Right forelimb (tissue), 1 donor: ENCODE data around the gene PLA2G2D.

Experiments used
- DNase-seq: peaks from one replicate; pipeline ENCODE4 v3.0.0-alpha.2; 2018

The PLA2G2D gene

DNA sequence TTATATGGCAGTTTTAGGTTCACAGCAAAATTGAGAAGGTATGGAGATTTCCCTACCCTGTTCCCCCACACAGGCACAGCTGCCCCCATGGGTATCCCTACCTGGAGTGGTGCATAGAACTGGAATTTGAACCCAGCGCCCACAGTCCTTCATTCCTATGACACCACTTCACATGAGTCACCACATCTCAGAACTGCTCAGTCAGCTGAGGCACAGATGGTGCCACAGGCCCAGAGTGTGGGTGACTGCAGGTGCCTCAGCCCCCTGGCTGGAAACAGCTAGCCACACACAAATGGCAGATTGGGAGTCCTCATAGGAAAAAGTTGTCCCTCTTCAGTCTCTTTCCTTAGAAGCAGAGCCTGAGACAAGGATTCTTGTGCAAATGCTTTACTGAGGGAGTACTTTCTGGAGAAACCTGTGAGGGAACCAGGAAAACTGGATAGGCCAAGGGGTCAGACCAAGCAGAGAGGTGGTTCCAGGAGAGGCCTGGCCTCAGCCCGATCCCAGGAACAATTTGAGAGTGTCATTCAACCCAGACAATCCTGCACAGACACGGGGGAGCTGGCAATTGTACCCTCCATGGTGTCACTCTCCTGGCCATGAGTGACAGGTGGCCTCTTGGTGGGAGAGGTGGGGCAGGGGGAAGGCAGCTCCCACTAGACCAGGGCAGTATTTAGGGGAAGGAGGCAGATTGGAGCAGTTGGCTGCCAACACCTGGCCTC lies 6.9 kb downstream of the PLA2G2D start:
- DNase-seq, result no peak

DNA sequence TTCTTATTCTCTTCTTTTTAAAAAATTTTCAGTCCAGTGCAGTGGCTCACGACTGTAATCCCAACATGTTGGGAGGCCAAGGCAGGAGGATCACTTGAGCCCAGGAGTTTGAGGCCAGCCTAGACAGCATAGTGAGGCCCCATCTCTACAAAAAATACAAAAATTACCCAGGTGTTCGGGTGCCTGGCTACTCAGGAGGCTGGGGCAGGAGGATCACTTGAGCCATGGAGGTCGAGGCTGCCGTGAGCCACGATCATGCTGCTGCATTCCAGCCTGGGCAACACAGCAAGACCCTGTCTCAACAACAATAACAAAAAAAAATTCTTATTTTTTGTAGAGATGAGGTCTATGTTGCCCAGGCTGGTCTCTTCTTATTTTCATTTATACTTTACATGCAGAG lies 7.9 kb downstream of the PLA2G2D start:
- DNase-seq, result no peak

DNA sequence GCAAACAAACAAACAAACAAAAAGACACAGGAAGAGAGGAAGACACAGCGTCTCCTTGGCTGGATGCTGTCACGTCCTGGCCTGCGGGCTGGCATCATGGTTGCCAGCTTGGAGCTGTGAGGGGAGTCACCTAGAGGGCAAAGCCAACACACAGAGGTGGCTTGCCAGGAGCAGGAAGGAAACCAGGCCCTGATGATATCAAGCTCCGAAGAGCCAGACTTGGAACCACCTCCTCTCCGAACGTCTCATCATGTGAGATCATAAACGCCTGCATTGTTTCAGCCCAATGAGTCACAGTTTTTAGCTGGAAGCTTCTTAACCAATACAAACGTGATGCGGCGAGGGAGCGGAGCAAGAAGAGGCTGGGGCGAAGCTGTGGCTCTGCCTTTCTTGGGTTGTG lies 8.7 kb downstream of the PLA2G2D start:
- DNase-seq, result no peak

DNA sequence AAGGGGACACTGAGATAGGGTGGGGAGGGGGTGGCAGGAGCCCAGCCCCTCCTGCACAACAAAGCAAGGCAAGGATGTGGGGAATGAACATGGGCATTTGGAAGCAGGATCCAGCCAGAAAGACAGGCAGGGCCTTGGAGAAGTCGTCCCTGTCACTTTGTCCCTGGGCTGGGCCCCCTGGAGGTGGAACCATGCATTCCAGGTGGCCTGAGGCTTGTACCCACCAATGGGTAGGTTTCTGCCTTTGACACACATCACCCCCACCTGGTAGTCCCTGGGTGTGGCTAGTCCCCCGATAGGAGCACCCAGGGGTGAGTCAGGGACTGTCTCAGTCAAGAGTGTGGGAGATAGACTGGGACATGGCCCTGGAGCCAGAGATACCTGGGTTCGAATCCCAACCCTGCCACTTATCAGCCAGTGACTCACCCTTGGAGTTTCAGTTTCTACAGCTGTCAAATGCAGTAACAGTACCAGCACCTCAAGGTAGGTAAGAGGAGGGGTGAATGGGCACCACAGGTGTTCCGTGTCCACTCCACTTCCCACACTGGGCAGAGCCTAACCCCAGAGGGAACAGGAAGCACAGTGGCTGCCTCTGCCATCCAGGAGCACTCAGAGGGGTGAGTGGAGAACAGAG lies 10.0 kb downstream of the PLA2G2D start:
- DNase-seq, result no peak

DNA sequence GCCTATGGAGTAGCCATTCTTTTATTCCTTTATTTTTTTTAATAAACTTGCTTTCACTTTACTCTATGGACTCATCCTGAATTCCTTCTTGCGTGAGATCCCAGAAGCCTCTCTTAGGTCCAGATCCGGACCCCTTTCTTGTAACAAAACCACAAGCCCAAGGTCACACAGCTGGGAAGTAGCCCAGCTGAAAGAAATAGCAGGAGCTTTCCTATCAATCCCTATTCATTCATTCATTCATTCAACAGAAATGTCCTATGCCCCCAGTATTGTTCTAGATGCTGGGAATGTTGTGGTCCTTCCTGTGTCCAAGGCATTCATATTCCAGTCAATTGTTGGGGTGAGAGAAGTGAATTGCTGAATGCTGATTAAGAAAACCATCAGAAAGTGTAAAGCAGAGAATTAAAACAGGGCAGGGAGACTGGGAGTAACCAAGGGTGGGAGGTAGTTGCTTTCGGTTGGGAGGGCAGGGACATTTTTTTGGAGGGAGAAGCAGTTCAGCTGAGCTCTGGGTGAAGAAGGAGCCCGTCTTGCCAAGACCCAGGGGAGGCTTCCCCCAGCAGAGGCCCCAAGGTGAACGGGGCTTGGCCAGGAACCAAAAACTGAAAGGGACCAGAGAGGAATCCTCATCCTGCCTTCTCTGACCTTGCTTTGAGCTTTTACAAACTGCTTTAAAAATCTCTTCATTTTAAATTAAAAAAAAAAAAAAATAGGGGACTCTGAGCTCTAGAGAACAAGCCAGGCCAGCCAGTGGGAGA lies 10.8 kb downstream of the PLA2G2D start:
- DNase-seq, result no peak

DNA sequence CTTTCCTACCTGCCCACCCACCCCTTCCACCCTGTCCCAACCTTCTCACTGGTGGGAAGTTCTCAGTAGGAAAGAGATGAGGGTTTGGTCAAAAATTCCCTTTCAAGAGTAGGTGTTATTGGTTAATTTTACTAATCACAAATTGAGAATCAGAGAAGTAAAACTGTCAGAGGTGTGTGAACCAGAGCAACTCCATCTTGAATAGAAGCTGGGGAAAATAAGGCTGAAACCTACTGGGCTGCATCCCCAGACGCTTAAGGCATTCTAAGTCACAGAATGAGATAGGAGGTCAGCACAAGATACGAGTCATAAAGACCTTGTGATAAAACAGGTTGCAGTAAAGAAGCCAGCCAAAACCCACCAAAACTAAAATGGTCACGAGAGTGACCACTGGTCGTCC lies 11.5 kb downstream of the PLA2G2D start:
- DNase-seq, result no peak

DNA sequence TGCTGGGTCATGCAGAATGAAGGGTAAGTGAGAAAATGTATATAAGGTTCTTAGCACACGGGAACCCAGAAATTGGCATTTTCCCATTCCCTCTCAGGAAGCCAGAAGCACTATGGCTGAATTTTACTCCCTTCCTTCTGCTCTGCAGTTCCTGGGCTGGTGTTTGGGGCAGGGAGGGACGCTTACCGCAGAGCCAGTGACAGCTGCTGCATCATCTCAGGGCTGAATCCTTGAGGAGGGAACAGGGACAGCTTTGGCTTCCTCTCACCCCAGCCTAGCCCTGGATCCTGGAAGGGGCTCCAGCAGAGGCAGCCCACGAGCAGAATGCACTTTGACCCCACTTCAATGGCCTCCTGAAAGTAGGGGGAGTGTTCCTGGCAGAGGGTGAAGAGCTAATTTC lies 12.0 kb downstream of the PLA2G2D start:
- no peak for DNase-seq

DNA sequence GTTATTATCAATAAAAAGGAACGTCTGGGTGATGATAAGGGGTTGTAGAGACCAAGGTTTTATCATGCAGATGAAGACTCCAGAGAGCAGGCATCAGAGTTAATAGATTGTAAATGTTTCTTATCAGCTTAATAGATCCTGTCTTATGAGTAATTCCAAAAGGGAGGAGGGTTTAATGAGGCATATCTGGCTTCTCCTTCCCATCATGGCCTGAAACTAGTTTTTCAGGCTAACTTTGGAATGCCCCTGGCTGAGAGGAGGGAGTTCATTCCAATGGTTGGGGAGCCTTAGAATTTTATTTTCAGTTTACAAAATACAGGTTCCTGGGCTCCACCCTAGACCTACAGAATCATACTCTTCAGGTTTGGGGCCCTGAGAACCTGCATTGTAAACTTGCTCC lies 13.5 kb downstream of the PLA2G2D start:
- no peak for DNase-seq

DNA sequence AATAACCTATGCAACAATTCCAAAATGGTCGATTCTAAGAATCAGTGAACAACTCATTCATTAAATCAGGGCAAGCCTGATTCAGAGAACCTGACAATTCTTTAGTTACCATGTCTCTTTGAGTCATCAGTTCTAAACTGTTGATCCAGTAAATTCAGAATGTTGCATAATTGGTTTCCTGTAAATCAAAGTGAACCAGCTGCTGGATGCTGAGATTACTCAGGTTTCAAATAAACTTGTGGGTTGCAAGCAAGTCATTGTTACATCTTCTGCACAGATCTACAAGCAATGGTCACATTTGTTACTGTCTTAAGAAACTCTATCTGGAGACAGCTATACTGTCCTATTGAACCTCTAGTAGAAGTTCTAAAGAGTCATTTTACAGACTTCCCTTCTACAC lies 16.5 kb downstream of the PLA2G2D start:
- no peak for DNase-seq

DNA sequence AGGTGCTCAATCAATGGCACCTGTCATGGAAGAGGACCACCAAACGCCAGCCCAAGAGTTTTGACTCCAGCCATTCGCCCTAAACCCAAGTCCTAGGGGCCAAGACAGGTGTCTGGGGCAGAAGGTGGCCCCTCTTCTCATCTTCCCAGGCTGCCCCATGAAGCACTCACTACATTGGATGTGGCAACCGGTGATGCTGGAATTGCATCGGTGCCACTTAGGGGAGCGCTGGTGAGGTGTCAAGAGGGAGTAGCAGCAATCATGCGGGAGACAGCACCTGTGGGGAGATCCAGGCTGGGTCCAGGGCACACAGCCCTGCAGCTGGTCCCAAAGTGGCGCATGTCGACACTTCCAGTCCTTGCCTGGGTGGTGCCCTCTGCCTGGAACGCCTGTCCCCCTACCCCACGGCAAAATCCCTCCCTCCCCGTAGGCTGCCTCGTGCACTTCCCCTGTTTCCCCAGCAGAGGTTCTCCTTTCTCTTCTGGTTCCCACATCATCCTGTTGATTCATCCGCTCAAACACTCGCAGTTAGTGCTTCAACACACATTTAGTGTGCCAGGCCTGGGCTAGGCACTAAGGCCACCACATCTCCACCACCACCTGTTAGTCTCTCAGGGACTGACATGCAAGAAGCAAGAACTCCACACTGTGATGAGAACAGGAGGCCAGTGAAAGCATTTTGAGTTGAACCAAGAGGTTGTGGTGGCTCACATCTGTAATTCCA lies 18.5 kb downstream of the PLA2G2D start:
- no peak for DNase-seq

DNA sequence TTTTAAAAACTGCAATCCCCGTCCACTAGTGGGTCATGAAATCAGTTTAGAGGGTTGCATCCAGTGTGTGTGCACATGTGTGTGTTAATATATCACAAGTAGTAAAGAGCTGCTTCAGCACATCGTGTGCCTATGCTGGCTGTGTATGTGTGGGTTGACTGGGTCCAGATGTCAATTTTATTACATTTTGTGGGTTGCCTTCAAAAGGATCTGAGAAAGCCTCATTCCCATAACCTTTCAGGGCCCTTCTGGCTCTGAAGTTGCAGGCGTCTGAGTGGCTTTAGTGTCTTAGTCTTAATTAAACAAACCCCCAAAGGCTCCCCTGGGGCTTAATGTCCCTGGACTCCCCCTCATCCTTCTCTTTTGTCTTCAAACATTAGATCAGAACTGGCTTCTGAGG lies 19.8 kb downstream of the PLA2G2D start:
- DNase-seq, result no peak

DNA sequence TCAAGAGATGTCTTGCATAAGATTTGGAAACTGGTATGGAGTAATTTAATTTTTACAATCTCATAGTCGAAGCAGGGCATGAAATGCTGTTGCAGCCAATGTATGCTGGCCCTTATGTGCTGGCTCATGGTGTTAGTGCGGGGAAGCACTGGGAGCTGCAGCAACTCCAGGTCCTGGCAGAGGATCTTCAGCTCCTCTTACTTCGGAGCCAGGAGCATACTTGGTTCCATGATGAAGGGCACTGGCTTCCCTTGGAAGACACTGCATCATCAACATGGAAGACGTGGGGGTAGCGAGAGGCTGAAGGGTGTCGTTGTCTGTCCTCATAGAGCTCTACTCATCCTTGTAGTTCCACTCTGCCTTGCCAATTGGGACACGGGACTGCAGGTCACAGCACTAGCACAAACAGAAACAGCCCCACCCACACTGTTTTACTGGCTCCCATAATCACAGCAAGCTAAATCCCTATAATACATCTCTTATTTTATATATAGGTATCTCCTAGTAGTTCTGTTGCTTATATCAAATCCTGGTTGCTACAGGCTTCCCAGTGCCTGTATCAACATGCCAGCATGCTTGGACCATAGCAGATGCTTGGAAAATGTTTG lies 22.4 kb downstream of the PLA2G2D start:
- DNase-seq, result no peak

DNA sequence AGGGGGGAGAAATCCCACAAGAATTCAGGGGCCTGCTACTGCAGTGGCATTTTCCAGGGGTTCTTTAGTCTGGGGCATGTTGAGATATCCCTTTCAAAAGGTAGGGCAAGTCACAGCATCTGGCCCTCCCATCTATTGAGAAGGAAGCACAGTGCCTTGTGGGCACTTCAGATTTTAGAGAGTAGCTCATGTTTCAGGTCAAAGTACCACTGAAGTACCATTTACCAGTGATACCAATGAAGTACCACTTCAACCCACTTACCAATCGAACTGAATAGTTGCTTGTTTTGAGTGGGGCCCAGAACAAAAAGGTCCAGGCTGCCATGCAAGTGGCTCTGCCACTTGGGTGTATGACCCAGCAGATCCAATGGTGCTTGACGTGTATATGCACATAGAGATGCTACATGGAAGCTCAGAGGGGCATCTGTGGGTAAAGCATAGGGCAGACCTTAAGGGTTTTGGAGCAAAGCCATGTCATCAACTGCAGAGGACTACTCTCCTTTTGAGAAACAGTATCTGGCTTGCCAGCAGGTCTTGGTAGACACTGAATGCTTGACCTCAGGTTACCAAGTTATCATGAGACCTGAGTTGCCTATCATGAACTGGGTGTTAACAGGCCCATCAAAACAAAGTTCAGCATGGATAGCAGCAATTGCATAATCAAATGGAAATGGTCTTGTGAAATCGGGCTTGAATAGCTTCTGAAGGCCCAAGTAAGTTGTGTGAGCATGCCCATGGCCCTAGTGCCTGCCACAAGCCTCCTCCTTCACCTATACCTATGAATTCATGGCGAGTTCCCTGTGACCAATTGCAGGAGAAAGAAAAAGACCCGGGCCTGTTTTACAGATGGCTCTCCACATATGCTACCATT lies 23.5 kb downstream of the PLA2G2D start:
- DNase-seq, result no peak

DNA sequence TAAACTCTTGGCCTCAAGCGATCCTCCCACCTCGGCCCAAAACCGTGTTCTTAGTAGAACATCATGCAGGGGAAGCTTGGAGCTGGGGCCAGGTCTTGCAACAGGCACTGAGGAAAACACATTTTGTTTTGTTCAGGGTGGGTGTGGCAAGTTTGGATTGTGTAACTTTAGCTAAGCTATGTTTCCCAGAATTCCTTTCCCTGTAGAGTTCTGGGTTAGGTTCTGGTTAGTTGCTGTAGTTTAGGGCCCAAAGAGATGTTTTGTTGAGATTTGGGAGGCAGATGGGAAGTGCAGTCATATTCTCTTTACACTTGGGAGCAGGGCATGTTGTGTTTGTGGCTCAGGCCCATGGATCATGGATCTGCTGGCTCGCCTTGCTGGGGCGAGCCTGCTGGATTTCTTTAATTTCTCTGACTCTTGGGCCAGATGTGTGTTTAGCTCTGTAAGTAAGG lies 25.4 kb downstream of the PLA2G2D start:
- DNase-seq, result no peak

DNA sequence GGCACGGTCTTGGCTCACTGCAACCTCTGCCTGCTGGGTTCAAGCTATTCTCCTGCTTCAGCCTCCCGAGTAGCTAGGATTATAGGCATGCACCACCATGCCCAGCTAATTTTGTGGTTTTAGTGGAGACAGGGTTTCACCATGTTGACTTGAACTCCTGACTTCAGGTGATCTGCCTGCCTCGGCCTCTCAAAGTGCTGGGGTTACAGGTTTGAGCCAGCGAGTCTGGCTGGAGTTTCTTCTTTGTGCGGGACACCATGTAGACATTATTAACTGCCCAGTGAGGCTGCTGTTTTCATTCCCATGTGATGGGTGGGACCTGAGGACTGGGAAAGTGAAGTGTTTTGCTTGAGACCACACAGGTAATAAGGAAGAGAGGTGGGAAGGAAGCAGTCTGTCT lies 26.0 kb downstream of the PLA2G2D start:
- DNase-seq, result no peak

DNA sequence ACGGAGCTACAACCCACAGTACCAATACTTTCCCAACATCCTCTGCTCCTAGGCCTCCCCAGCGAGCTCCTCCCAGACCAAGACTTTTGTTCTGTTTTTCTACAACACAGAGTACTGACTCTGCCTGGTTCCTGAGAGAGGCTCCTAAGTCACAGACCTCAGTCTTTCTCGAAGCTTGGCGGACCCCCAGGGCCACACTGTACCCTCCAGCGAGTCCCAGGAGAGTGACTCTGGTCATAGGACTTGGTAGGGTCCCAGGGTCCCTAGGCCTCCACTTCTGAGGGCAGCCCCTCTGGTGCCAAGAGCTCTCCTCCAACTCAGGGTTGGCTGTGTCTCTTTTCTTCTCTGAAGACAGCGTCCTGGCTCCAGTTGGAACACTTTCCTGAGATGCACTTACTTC lies 28.7 kb downstream of the PLA2G2D start:
- DNase-seq, result no peak

DNA sequence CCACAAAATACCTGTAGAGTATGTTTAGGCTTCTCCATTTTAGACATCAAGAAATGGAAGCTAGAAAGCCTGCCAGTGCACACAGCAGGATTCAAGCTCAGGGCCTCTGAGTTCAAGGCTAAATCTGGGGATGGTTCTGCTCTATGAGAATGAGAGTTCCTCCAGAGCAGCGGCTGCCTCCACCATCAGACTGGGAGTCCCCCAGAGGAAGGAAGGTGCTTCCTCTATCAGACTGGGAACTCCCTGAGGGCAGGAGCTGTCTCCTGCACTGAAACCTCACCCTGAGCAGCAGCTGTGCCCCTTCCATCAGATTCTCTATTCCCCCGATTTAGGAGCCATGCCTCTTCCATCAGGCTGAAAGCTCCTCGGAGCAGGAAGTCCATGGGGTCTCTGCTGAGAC lies 29.2 kb downstream of the PLA2G2D start:
- DNase-seq, result no peak

DNA sequence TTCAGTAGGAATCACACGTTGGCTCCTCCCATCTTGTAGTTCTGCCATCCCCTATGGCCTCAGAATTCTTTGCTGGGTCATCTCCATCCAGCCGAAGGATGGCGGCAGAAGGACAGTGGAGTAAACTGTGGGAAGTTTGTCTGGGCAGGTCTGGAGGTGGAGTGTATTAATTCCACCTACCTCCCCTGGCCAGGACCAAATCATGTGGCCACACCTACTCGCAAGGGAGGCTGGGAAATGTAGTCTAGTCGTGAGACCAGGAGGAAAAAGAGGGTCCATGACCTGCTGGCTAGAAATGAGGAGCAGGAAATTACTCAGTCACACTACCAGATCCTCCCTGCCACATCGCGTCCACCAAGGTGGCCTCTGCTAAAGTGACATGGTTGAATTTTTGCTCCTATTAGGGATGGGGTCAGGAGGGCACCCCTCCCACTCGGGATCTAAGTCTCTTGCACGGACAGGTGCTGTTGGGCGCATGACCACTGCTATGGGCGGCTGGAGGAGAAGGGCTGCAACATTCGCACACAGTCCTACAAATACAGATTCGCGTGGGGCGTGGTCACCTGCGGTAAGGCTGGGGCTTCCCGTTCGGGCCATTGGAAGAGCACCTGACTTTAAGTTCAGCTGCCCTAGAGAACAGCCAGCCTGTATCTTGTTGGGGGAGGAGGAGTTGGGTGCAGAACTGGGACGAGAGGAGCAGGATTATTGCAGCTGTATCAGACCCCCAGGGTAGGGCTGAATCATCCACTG lies 29.8 kb downstream of the PLA2G2D start:
- no peak for DNase-seq

DNA sequence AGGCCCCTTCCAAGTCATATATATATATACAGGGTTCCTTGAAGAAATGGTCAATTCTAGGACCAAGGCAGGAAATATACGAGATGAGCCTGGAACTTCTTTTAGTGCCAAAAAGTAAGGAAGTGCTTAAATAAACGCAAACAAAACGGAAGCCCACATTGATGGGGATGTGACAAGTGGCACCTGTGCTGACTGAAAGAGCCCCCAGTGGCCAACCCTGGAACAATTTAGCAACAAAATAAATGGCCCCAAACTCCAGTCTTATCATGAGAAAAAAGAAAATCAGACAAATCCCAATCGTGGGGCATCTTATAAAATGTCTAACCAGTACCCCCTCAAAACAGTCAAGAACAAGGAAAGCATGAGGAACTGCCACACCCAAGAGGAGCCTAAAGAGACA lies 31.7 kb downstream of the PLA2G2D start:
- DNase-seq, result no peak

DNA sequence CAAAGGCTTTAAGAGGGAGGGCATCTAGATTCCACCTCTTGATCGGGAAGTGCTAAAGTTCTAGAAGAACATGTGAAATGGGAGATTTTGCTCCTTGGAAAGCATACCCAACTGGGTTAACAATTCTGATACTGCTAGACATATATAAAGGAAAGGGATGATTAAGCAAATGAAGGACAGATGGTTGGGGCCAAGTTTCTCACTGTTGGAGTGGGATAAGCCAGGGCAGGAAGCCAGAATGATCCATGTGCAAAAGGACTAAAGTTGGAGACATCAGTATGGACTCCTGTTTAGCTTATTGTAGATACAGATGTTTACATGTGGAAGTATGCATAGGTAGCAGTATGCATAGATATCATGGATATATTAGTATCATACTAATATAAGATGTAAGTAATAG lies 32.5 kb downstream of the PLA2G2D start:
- no peak for DNase-seq
